Islet precursor cell (in vitro differentiated cells): ENCODE measurements around the gene CNIH4.
"Not testable (repeated sequence)": the region's sequence is repeated elsewhere in the genome, so short reads cannot be mapped to it uniquely, and the experiment has no call there.

Experiments used
- DNase-seq: peaks from one replicate; pipeline ENCODE4 v3.0.0-alpha.2; 2018

The CNIH4 gene

GRCh38 chr1:224356685-224357625, at the start of gene CNIH4:
CNIH4 (plus strand) TSS chr1:224356879; CDS start chr1:224356925, 46 bp downstream.
- peak; percentile 96 for DNase-seq

DNA sequence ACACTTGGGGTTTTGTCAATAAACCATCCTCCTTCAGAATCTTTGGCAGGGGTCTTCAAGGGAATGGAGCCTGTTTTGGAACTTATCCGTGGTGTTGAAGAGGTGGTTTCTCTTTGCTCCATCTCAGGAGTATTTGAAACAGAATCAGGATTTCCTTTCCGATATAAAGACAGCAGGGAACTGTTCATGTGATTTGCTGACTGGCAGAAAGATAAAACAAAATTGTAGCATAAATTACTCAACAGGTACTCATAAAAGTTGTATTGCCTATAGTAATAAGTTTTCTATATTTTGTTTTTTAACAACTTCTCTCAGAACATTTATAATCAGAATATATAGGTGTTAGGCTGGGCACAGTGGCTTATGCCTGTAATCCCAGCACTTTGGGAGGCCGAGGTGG, 48.6 kb upstream of the CNIH4 start:
- DNase-seq: no peak

GRCh38 chr1:224311503-224311902, 45.2 kb upstream of the CNIH4 start:
- DNase-seq: not testable (repeated sequence)

DNA sequence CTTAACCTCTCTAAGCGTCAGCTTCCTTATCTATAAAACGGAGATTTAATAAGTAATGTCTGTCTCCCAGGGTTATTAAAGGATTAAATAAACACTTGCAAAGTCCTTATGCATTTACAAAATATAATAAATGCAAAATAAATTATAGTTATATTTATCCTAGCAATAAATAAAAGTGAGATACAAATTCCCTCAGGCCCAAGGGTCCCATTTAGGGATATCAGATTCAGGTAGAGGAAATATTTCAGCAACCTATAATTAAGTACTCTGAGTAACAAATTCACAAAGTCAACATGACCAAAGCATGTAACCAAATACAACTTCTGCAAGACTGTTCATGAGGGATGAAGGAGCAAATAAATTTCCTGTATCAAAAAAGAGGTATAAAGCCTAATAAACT, 44.7 kb upstream of the CNIH4 start:
- no peak for DNase-seq

GRCh38 chr1:224317383-224318045, 39.2 kb upstream of the CNIH4 start:
- no peak for DNase-seq

GRCh38 chr1:224321706-224322105, 35.0 kb upstream of the CNIH4 start:
- DNase-seq: no peak

GRCh38 chr1:224325959-224326358, 30.7 kb upstream of the CNIH4 start:
- no peak for DNase-seq

- DNase-seq: no peak
Measured at GRCh38 chr1:224328644-224329043, 28.0 kb upstream of the CNIH4 start.

DNA sequence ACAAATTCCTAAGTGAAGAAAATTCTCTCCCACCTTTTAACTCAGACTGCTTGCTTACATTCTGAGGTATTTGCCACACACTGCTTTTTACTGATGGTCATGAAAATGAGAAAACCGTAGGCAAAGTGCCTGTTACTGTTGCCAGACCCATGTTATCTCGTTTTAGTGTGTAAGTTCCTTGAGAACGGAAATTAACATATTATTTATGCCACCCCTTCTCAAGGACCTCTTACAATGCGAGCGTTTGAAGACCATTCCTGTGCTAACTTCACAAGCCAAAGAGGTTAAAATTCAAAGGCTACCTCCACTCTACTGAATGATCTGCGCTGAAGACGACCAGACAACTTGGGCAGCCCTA, 27.2 kb upstream of the CNIH4 start:
- no peak for DNase-seq

DNA sequence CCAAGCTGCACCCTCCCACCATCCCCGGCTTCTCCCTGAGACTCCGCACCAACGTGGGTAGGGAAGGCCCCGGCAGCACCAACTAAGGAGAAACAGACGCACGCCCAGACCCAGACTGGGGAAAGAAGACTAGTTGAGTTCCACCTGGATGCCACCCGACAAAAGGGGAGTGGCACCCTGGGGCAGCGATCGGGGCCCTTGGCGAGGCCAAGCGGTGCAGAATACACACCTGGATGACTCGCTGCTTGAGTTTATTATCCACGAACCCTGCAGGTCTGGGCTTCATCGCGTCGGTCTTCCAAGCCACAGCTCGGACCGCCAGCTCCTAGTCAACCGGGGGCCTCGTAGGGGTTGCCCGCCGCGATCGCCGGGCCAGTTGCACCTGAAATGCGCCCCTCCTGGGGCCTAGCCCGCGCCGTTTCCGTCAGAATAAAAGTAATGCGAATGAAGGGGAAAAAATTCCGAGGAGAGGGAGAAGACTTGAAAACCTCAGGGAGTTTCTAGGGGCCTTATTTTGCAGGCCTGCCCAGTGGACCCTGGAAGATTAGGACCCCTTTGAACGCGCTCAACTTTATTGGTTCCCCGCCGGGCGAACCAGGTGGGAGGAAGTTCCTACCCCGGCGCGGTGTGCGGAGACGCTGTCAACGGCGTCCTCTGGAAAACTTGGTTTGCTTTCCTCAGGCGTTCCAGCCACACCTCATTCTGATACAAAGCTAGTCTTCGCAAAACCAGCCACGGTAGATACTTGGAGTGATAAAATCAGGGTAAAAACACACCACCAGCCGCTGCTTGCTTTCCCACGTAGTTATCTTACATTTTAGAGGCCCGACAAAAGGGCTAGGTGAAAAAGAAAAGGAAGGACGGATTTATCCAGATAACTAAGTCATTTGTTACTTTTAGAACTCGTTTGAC, 26.6 kb upstream of the CNIH4 start, which contains the start of gene NVL:
Gene NVL, minus strand, starts transcription at position 331 of the 912 bp plus-strand sequence. Its CDS starts 45 bp downstream, at position 286.
- peak; percentile 93 for DNase-seq

- DNase-seq: no peak
Measured at GRCh38 chr1:224331326-224331725, 25.4 kb upstream of the CNIH4 start.

GRCh38 chr1:224331824-224332223, 24.9 kb upstream of the CNIH4 start:
- DNase-seq: no peak

GRCh38 chr1:224333309-224333926, 23.3 kb upstream of the CNIH4 start:
- DNase-seq: no peak

GRCh38 chr1:224333939-224334786, 22.5 kb upstream of the CNIH4 start:
- DNase-seq: no peak

DNA sequence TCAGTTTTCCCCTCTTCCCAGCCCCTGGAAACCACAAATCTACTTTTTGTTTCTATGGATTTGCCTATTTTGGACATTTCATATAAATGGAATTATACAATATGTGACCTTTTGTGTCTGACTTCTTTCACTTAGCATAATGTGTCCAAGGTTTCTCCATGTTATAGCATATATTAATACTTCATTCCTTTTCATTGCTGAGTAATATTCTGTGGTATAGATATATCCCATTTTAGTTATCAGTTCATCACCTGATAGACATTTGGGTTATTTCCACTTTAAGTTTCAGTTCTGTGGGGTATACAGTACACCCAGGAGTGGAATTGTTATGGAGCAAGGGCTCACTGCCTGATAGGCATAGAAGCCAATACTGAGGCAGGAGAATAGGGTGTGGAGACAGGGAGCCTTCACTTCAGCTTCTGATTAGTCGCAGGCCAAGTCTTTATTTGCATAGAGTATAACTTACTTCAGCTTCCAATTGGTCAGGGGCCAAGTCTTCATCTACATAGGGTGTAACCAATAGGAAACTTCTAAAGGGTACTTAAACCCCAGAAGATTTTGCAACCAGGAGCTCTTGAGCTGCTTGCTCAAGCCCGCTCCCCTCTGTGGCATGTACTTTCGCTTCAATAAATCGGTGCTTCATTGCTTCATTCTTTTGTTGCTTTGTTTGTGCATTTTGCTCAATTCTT, 18.4 kb upstream of the CNIH4 start:
- no peak for DNase-seq

DNA sequence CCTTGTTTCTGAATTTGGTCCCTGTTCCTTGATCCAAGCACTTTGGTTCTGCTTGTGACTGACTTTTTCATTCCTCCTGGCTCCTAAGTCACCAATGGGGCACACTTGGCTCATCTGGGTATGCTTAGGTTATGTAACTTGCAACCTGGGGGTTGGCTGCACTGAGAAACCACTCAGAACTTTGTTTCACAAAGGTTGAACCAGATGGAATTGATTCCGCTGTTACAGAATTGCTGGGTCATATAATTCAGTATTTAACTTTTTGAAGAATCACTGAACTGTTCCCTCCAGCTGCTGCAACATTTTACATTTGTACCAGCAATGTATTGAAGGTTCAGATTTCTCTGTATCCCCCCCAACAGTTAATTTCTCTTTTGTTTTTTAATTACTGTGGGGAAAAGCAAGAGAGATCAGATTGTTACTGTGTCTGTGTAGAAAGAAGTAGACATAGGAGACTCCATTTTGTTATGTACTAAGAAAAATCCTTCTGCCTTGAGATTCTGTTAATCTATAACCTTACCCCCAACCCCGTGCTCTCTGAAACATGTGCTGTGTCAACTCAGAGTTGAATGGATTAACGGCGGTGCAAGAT, 17.1 kb upstream of the CNIH4 start:
- no peak for DNase-seq

DNA sequence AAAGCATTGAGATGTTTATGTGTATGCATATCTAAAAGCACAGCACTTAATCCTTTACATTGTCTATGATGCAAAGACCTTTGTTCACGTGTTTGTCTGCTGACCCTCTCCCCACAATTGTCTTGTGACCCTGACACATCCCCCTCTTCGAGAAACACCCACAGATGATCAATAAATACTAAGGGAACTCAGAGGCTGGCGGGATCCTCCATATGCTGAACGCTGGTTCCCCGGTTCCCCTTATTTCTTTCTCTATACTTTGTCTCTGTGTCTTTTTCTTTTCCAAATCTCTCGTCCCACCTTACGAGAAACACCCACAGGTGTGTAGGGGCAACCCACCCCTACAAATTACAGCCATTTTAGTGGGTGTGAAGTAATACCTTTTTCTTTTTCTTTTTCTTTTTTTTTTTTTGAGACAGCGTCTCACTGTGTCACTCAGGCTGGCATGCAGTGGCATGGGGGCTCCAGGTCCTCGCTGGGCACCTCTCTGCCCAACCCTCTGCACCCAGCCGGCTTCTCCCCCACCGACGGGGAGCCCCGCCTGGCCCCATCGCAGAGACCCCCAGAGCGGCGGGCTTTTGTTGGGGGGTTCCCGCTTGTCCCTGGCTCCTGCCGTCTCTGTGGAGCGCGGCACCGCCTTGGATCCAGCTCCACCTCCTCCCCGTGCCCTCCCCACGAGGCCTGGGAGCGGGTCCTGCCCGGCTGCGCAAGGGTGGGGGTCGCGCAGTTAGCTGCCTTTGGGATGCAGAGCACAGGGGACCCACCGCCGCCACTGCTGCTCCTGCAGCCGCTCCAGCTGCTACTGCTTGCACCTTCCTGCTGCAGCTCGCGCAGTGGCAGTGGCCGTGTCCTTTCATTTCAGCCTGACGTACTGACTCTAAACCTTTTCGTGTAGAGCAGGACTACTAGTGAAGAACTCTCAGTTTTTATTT, 16.0 kb upstream of the CNIH4 start:
- peak; percentile 75 for DNase-seq

DNA sequence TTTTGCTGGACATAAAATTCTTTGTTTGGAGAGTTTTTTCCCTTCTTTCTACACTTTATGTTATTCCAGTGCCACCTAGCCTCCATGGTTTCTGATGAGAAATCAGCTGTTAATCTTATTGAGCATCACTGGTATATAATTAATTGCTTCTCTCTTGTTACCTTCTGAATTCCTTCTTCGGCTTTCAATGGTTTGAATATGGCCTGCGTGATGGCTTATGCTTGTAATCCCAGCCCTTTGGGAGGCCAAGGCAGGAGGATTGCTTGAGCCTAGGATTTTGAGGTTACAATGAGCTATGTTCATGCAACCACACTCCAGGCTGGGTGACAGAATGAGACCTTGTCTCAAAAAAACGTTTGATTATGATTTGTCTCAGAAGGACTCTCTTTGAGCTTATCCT, 13.0 kb upstream of the CNIH4 start:
- no peak for DNase-seq

DNA sequence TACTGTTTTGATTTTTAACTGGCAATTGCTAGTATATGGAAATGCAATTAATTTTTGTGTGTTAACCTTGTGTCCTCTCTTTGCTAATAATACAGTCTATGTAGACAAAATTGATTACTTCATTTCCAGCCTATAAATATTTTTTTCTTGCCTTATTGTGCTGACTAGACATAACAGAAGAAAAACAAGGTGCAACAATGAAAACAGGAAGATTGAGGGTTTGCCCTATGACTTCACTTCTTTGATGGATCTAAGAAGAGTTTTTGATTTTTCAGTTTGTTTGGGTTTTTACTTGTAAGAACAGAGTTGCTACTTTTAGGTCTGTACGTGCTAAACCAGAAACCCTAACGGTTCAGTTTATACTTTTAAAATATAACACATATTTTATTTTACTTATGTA, 8.5 kb upstream of the CNIH4 start:
- no peak for DNase-seq
